BE2C (cell line): Measurements from ENCODE around the gene POLDIP2.

Source experiments
- DNase-seq: peaks from one replicate; pipeline ENCODE4 v3.0.0-alpha.2; 2020
- H3K27me3 ChIP-seq: fragments of 250-450 bp; sonication (Bioruptor Pico); 2 replicates; pipeline ENCODE4 v1.5.1; 2020; ENCODE audit warnings: mild to moderate bottlenecking
- H3K36me3 ChIP-seq: fragments of 250-450 bp; sonication (Bioruptor Pico); 2 replicates; pipeline ENCODE4 v1.5.1; 2020; ENCODE audit warnings: mild to moderate bottlenecking
- H3K4me1 ChIP-seq: fragments of 250-450 bp; sonication (Bioruptor Pico); 2 replicates; pipeline ENCODE4 v1.5.1; 2020
- H3K4me3 ChIP-seq: 2 replicates; pipeline ENCODE4 v1.5.1; 2011; ENCODE audit warnings: low read depth, low read length
- H3K9me3 ChIP-seq: fragments of 250-450 bp; sonication (Bioruptor Pico); 2 replicates; pipeline ENCODE4 v1.5.1; 2020
- CTCF ChIP-seq: IDR thresholded peaks from 2 replicates; pipeline ENCODE4 v1.5.1; 2012; ENCODE audit warnings: mild to moderate bottlenecking, low read depth, low read length

The POLDIP2 gene

DNA sequence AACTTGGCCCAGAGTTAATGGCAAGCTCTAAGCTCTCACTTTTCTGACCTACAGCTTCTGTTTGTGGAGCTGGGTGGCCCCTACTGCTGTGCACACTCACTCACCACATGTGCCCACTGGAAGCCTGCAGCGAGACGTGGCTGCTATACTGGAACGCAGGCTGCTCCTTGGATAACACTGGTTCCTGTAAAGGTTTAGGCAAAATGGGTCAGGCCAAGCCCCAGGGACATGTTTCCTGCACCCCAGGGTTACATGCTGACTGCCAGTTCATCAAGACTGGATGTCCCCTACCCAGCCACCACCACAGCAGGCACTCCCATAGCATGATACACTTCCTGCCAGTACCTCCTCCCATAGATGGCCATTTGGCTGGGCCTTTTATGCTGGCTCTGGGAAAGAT lies 8.3 kb downstream of the POLDIP2 start:
- DNase-seq = no peak
- no peak for TF ChIP-seq CTCF

DNA sequence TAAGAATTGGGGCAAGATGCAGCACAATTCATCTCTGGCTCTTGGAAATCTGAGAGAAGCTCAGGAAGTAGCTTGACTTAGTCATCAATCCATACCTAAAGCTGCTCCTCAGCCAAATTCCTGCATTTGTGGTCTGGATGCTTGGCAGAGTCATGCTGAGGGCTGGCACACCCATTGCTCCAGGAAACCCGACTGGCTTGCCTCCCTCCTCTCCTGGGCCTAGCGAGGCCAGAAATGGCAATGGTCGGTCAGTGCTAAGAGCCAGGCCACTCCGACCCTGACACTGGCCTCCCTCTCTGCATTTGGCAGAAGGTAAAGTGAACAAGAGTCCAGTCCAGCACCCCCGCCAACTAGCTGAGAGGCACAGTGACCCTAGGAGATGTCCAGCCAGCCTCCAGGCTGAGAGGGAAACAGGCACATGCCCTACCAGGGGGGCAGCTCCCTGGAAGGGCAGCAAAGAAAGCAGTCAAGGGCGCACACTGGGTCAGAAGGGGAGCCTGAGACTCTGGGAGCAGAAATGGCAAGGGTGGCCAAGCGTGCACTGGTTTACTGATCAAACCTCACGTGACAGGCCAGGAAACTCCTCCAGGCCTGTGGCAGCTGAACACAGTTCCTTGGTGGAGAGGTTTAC lies 10.0 kb downstream of the POLDIP2 start:
- Histone ChIP-seq H3K36me3 (0 out of 2 replicates have a peak, but pooled peaks cover 3% of the 10 kb centered on the region), H3K9me3 (no peaks in the 10 kb centered on the region), H3K4me3 (no peak overlapping the region), H3K4me1 (no peaks in the 10 kb centered on the region), H3K27me3 (no peaks in the 10 kb centered on the region)
- DNase-seq = no peak
- no peak for TF ChIP-seq CTCF

More for the DNA sequence above, 8.3 kb downstream of the POLDIP2 start:
- Histone ChIP-seq H3K9me3 (no peaks in the 10 kb centered on the region), H3K4me1 (no peaks in the 10 kb centered on the region), H3K4me3 (no peak overlapping the region), H3K27me3 (no peaks in the 10 kb centered on the region), H3K36me3 (peaks cover 10% of the 10 kb centered on the region; the same call in 1 of the 2 replicates)

DNA sequence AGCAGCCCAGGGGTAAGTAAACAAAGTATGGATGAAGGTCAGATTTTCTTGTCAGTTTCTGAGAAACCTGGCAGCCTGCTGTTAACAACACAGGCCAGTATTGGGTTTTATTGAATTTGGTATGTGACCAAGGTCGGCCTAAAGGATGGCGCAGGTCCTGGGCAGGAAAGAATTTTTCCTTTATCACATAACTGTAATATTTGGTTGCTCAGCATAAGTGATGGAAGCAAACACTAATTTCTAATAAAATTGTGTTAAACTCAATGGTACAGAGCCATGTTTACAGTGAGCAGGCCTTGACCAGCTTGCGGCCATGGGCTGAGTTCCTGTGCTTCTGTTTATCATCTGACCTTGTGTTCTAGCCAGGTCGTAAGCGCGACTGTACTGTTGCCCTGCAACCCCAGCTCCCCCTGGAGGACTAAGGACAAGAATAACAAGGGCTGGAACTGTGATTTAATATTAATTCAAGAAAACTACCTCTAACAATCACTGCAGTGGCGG lies 10.5 kb downstream of the POLDIP2 start:
- Histone ChIP-seq H3K4me3 (no peak overlapping the region), H3K9me3 (no peaks in the 10 kb centered on the region), H3K36me3 (0 out of 2 replicates have a peak, but pooled peaks cover 3% of the 10 kb centered on the region), H3K27me3 (no peaks in the 10 kb centered on the region), H3K4me1 (no peaks in the 10 kb centered on the region)
- peak; percentile 32 for TF ChIP-seq CTCF
- no peak for DNase-seq

GRCh38 chr17:28346199-28346580 lies 11.1 kb downstream of the POLDIP2 start:
- Histone ChIP-seq H3K27me3 (no peaks in the 10 kb centered on the region), H3K4me1 (no peaks in the 10 kb centered on the region), H3K9me3 (no peaks in the 10 kb centered on the region), H3K36me3 (no peaks in the 10 kb centered on the region), H3K4me3 (no peak overlapping the region)
- no peak for TF ChIP-seq CTCF
- no peak for DNase-seq

DNA sequence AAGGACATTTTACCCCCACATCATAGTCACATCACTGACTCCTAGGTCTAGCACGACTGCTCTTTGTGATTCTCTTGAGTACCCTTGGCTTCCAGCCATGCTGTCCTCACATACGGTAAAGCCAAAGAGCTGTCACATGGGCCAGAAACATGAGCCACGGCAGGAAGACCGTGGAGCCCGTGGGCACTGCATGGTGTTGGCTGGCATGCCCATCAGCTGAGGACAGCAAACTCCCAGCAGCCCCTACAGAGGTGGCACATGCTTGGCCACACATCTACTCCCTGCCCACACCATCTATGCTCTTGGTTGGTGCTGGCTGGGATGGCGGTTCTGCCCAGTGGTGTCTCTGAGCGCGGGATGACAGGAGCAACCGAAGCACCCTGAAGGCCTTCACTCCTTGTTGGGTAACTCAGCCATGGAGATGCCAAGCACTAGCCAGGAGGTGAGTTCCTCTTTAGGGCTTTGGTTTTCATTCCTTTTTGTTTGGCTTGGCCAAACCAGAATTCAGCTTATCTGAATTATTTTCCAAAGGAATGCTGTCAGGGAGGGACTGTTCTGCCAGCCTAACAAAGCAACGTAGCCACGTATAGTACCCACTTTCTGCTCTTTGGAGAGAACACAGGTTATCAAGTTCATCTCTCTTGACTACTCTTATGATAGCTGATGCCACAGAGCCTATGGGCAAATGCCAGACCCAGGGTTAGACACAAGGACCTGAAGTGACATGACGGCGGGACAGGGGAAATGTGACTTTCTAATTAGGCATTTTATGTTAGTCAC lies 11.7 kb downstream of the POLDIP2 start:
- no peak for DNase-seq

More for the DNA sequence above, 11.7 kb downstream of the POLDIP2 start:
- no peaks in the 10 kb centered on the region for H3K9me3 ChIP-seq
- H3K27me3 ChIP-seq = no peaks in the 10 kb centered on the region
- TF ChIP-seq CTCF = no peak
- no peaks in the 10 kb centered on the region for H3K36me3 ChIP-seq
- H3K4me1 ChIP-seq = no peaks in the 10 kb centered on the region
- H3K4me3 ChIP-seq = no peak overlapping the region
